Liver (tissue), 3 donors: ENCODE results near the gene CCKAR.

Experiments used
- EGR1 ChIP-seq, 2 donors: IDR thresholded peaks; 2 replicates each; pipeline ENCODE4 v1.6.1; 2016 to 2018; ENCODE audit warnings: antibody characterized with exemption in 2 of 2, low read depth in 2 of 2
- GABPA ChIP-seq, 2 donors: IDR thresholded peaks in 1 of 2; conservative IDR thresholded peaks in 1 of 2; 2 replicates each; pipeline ENCODE4 v1.6.1; 2016; ENCODE audit warnings: antibody characterized with exemption in 2 of 2, mild to moderate bottlenecking in 1 of 2, moderate library complexity in 1 of 2
- HNF4A ChIP-seq, 2 donors: conservative IDR thresholded peaks; 2 replicates each; pipeline ENCODE4 v1.6.1; 2016; ENCODE audit warnings: antibody characterized with exemption in 2 of 2, mild to moderate bottlenecking in 2 of 2
- NR2F2 ChIP-seq: IDR thresholded peaks from 2 replicates; pipeline ENCODE4 v1.6.1; 2016; ENCODE audit warnings: antibody characterized with exemption
- RAD21 ChIP-seq, 2 donors: IDR thresholded peaks; 2 replicates each; pipeline ENCODE4 v1.6.1; 2016; ENCODE audit warnings: antibody characterized with exemption in 2 of 2, mild to moderate bottlenecking in 2 of 2
- RXRA ChIP-seq, 2 donors: IDR thresholded peaks; 2 replicates each; pipeline ENCODE4 v1.6.1; 2017 to 2018; ENCODE audit warnings: antibody characterized with exemption in 2 of 2, mild to moderate bottlenecking in 1 of 2
- SP1 ChIP-seq: IDR thresholded peaks from 2 replicates; pipeline ENCODE4 v1.6.1; 2018; ENCODE audit warnings: antibody characterized with exemption, mild to moderate bottlenecking
- TAF1 ChIP-seq: conservative IDR thresholded peaks from 2 replicates; pipeline ENCODE4 v1.6.1; 2016; ENCODE audit warnings: antibody characterized with exemption, mild to moderate bottlenecking
- YY1 ChIP-seq: IDR thresholded peaks from 2 replicates; pipeline ENCODE4 v1.6.1; 2016; ENCODE audit warnings: antibody characterized with exemption, mild to moderate bottlenecking
- TF ChIP-seq, protein P1 (sequence below): fragments of 150-350 bp; IDR thresholded peaks from 2 replicates; pipeline ENCODE4 v1.5.1; 2017; ENCODE audit warnings: improper control_type of control experiment, low read depth, low read length; ENCODE audit not compliant: missing input control
- TF ChIP-seq, protein P2 (sequence below): IDR thresholded peaks from 2 replicates; pipeline ENCODE4 v1.6.1; 2016; ENCODE audit warnings: antibody characterized with exemption, mild to moderate bottlenecking
- TF ChIP-seq, protein P3 (sequence below): IDR thresholded peaks from 2 replicates; pipeline ENCODE4 v1.6.1; 2016; ENCODE audit warnings: antibody characterized with exemption
- TF ChIP-seq, protein P4 (sequence below): IDR thresholded peaks from 2 replicates; pipeline ENCODE4 v1.6.1; 2016; ENCODE audit warnings: antibody characterized with exemption
- TF ChIP-seq, protein P5 (sequence below): IDR thresholded peaks from 2 replicates; pipeline ENCODE4 v1.6.1; 2016; ENCODE audit warnings: antibody characterized with exemption
- donor health status: healthy.
- donor health status: healthy.

DNA sequence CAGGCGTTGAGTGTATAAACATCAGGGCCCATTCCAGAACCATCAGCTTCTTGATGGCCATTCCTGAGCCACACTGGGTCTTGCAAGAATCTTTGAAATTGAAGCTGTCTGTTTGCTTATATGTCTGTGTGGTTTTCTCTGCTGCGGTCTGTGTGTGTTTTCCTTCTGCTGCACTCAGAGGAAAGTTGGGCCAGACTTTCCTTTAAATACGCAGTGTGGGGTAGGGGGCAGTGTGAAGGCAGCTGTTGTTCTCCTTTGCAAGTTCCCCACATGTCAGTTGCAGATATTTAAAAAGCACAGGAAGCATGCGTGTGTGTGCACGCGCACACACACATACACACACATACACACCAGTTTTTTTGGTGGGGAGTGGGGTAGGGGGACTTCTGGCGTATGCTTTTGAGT is 32.1 kb downstream of the CCKAR start:
- TF ChIP-seq, protein P1, sequence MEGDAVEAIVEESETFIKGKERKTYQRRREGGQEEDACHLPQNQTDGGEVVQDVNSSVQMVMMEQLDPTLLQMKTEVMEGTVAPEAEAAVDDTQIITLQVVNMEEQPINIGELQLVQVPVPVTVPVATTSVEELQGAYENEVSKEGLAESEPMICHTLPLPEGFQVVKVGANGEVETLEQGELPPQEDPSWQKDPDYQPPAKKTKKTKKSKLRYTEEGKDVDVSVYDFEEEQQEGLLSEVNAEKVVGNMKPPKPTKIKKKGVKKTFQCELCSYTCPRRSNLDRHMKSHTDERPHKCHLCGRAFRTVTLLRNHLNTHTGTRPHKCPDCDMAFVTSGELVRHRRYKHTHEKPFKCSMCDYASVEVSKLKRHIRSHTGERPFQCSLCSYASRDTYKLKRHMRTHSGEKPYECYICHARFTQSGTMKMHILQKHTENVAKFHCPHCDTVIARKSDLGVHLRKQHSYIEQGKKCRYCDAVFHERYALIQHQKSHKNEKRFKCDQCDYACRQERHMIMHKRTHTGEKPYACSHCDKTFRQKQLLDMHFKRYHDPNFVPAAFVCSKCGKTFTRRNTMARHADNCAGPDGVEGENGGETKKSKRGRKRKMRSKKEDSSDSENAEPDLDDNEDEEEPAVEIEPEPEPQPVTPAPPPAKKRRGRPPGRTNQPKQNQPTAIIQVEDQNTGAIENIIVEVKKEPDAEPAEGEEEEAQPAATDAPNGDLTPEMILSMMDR, result no peak
- no peak for TF ChIP-seq SP1
- TF ChIP-seq, protein P2, sequence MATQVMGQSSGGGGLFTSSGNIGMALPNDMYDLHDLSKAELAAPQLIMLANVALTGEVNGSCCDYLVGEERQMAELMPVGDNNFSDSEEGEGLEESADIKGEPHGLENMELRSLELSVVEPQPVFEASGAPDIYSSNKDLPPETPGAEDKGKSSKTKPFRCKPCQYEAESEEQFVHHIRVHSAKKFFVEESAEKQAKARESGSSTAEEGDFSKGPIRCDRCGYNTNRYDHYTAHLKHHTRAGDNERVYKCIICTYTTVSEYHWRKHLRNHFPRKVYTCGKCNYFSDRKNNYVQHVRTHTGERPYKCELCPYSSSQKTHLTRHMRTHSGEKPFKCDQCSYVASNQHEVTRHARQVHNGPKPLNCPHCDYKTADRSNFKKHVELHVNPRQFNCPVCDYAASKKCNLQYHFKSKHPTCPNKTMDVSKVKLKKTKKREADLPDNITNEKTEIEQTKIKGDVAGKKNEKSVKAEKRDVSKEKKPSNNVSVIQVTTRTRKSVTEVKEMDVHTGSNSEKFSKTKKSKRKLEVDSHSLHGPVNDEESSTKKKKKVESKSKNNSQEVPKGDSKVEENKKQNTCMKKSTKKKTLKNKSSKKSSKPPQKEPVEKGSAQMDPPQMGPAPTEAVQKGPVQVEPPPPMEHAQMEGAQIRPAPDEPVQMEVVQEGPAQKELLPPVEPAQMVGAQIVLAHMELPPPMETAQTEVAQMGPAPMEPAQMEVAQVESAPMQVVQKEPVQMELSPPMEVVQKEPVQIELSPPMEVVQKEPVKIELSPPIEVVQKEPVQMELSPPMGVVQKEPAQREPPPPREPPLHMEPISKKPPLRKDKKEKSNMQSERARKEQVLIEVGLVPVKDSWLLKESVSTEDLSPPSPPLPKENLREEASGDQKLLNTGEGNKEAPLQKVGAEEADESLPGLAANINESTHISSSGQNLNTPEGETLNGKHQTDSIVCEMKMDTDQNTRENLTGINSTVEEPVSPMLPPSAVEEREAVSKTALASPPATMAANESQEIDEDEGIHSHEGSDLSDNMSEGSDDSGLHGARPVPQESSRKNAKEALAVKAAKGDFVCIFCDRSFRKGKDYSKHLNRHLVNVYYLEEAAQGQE, result no peak
- no peak for TF ChIP-seq GABPA (IDR thresholded peaks at IDR 0.05 in 1 of 2, conservative IDR thresholded peaks at IDR 0.05 in 1 of 2)
- no peak for TF ChIP-seq HNF4A (conservative IDR thresholded peaks at IDR 0.05)
- no peak for TF ChIP-seq RXRA (IDR thresholded peaks at IDR 0.05)
- no peak for TF ChIP-seq RAD21 (IDR thresholded peaks at IDR 0.05)
- TF ChIP-seq EGR1 (IDR thresholded peaks at IDR 0.05; ENCODE audit: low read depth in 2 of 2), result no peak
- TF ChIP-seq, protein P3, sequence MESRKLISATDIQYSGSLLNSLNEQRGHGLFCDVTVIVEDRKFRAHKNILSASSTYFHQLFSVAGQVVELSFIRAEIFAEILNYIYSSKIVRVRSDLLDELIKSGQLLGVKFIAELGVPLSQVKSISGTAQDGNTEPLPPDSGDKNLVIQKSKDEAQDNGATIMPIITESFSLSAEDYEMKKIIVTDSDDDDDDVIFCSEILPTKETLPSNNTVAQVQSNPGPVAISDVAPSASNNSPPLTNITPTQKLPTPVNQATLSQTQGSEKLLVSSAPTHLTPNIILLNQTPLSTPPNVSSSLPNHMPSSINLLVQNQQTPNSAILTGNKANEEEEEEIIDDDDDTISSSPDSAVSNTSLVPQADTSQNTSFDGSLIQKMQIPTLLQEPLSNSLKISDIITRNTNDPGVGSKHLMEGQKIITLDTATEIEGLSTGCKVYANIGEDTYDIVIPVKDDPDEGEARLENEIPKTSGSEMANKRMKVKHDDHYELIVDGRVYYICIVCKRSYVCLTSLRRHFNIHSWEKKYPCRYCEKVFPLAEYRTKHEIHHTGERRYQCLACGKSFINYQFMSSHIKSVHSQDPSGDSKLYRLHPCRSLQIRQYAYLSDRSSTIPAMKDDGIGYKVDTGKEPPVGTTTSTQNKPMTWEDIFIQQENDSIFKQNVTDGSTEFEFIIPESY, result no peak
- TF ChIP-seq TAF1, result no peak
- no peak for TF ChIP-seq NR2F2
- TF ChIP-seq YY1, result no peak
- TF ChIP-seq, protein P4, sequence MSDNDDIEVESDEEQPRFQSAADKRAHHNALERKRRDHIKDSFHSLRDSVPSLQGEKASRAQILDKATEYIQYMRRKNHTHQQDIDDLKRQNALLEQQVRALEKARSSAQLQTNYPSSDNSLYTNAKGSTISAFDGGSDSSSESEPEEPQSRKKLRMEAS, result no peak
- TF ChIP-seq, protein P5, sequence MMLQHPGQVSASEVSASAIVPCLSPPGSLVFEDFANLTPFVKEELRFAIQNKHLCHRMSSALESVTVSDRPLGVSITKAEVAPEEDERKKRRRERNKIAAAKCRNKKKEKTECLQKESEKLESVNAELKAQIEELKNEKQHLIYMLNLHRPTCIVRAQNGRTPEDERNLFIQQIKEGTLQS, result no peak
